Measurements from ENCODE around the gene ATG4C. TPM values are rescaled to one million over a fixed set of nuclear protein-coding genes. Genes with fewer than 3 reads are reported as not detected.
A peak's percentile ranks its signal among the peaks of the same experiment; 100 is the strongest.
"Not testable (repeated sequence)": the region's sequence is repeated elsewhere in the genome, so short reads cannot be mapped to it uniquely, and the experiment has no call there.

The ATG4C gene, protein sequence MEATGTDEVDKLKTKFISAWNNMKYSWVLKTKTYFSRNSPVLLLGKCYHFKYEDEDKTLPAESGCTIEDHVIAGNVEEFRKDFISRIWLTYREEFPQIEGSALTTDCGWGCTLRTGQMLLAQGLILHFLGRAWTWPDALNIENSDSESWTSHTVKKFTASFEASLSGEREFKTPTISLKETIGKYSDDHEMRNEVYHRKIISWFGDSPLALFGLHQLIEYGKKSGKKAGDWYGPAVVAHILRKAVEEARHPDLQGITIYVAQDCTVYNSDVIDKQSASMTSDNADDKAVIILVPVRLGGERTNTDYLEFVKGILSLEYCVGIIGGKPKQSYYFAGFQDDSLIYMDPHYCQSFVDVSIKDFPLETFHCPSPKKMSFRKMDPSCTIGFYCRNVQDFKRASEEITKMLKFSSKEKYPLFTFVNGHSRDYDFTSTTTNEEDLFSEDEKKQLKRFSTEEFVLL
- total RNA-seq: 17.3 TPM
- 6.9 TPM for polyA plus RNA-seq

DNA sequence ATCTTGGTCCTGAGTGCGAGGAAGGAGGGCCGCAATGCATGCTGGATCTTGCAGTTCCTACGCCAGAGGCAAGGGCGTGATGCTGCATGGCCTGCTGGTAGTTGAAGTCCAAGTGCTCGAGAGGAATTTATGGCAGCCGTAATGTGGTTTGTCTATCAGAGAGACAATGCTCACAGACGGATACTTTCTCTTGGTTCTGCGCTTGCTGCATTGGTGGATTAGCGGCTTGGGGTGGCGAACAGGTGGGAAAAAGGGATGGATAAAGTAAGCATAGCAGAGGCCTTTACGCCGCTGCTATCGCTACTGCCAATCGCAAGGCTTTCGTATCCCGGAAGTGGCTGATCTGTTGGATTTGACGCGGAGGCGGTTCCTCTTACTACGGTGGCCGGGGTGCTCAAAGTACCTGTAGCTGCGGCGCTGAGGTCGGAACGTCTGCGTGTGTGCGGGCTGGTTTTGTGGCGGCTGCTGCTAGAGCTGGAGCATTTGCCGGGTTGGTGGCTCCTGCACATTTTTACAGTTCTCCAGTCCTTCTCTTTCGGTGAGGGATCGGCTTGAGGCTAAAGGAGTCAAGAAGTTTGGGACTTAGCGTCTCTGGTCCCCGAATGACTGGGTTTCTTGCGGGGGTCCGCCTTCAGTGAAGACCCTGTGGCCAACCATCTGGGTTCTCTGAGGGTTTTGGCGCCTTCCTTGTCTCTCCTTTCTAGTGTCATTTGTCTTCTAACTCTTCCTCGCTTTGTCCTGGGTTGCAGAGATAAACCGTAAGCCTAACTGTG is at the start of gene ATG4C:
TSS of gene ATG4C (plus strand) at position 397 of the 773 bp plus-strand sequence. CDS start 19,655 bp downstream, outside the sequence.
- under 1% methylated on average over 38 of the region's 38 CpGs for WGBS
- peak; percentile 95 for DNase-seq (ENCODE audit: extremely low spot score)
- Histone ChIP-seq H3K36me3 (ENCODE audit: insufficient read depth) (no peaks in the 10 kb centered on the region), H3K4me1 (ENCODE audit: insufficient read depth) (no peaks in the 10 kb centered on the region), H3K27ac (ENCODE audit: low read depth) (peak within 1 kb of the TSS; percentile 61), H3K4me3 (ENCODE audit: low read depth, low read length) (peak within 1 kb of the TSS; percentile 60)

DNA sequence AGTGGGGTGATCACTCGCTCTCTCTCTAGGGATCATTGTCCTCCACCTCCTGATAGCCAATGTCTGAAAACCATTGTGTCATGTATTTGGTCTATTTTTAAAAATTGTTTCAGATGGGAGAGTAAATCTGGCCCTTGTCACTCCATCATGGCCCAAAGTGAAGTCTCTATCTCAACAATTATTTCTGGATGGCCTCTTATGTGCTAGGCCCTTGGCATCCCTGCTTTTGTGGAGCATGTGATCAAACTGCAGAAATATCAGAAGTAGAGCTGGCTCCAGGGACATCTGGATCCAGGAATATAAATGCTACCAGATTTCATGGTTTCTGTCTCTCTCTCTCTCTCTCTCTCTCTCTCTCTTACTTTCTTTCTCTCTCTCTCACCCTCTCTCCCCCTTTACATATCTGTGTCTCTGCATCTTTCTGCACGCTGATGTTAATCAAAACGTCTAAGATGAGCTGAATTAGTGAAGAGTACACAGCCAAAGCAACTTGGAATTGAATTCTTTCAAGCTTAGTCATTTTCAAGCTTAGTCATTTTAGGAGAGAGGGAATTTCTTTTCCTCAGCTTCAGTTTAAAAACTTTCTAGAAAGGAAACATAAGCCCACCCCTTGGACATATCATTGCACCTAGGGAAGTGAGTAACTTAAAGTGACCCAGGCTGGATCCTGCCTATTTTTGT is 48.3 kb upstream of the ATG4C start:
- 39% methylated on average over 3 of the region's 3 CpGs for WGBS

GRCh38 chr1:62740701-62741100 is 43.2 kb upstream of the ATG4C start:
- H3K27ac ChIP-seq (ENCODE audit: low read depth); H3K36me3 ChIP-seq (ENCODE audit: insufficient read depth); H3K4me1 ChIP-seq (ENCODE audit: insufficient read depth); H3K4me3 ChIP-seq (ENCODE audit: low read depth, low read length); DNase-seq (ENCODE audit: extremely low spot score): not testable (repeated sequence)
- WGBS: 82% methylated on average over 3 of the region's 3 CpGs

More for the DNA sequence above, 48.3 kb upstream of the ATG4C start:
- H3K4me3 ChIP-seq (ENCODE audit: low read depth, low read length): no peak overlapping the region
- DNase-seq (ENCODE audit: extremely low spot score): no peak
- H3K27ac ChIP-seq (ENCODE audit: low read depth): no peak overlapping the region
- no peaks in the 10 kb centered on the region for H3K36me3 ChIP-seq (ENCODE audit: insufficient read depth)
- no peaks in the 10 kb centered on the region for H3K4me1 ChIP-seq (ENCODE audit: insufficient read depth)

DNA sequence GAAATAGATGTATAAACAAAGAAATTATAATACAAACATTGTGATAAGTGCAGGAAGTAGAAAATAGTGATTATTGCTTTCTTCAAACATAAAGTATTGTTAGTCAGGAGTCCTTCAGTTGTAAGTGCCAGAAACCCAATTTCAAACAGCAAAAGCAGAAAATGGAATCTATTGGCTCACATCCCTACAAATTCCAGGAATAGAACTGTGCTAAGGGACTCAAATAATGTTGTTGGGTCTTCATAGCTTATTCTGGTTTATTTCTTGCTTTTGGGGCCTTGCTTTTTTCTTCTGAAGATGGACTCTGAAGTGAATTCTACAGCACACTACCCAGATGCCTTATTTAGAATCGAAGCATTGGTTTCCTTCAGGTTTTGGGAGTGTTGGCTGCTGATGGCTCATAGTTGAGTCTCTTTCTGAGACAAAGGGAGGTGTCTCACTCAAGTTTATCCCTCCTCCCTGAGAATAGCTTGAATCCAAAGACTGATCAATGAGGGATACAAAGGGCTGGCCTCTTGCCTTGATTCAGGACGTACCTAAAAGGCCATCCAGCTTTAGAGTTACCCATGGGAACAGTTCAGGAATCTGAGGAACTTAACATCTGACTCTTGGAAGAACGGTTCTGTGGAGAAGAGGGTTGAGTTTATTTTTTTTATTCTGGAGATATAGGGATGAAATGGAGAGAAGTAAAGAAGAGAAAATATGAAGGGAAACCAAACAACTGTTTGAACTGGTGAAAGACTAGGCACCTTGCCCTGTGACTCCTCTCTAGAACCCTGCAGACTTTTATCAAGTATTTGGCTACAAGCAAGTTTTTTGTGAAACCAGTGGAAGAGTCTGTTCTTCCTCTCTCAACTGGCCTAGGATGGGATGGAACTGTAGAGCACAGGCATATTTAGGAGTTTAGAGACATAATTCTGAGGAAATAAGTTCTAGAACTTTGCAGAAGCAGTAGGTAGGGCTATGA is 39.0 kb upstream of the ATG4C start:
- 36% methylated on average over 3 of the region's 3 CpGs for WGBS
- H3K36me3 ChIP-seq (ENCODE audit: insufficient read depth): no peaks in the 10 kb centered on the region
- no peaks in the 10 kb centered on the region for H3K4me1 ChIP-seq (ENCODE audit: insufficient read depth)
- no peak for DNase-seq (ENCODE audit: extremely low spot score)
- H3K4me3 ChIP-seq (ENCODE audit: low read depth, low read length): no peak overlapping the region
- no peak overlapping the region for H3K27ac ChIP-seq (ENCODE audit: low read depth)

GRCh38 chr1:62746086-62746808 is 37.7 kb upstream of the ATG4C start:
- H3K4me3 ChIP-seq (ENCODE audit: low read depth, low read length): no peak overlapping the region
- no peaks in the 10 kb centered on the region for H3K4me1 ChIP-seq (ENCODE audit: insufficient read depth)
- DNase-seq (ENCODE audit: extremely low spot score): no peak
- no peak overlapping the region for H3K27ac ChIP-seq (ENCODE audit: low read depth)
- H3K36me3 ChIP-seq (ENCODE audit: insufficient read depth): no peaks in the 10 kb centered on the region
- 63% methylated on average over 12 of the region's 12 CpGs for WGBS

DNA sequence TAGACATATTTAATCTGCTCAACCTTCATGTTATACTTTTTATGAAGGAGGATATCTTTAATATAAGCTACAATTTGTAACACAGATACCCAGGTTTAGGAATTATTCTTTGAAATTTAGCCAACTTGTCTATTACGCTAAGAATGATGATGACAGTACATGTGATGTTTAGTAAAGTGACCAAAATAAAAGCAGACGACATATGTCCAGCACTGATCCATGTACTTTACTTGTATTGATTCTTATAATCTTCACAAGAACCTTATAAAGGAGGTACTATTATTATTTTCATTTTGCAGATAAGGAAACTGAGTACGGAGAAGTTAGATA is 37.2 kb upstream of the ATG4C start:
- WGBS: 55% methylated on average over 3 of the region's 3 CpGs
- no peaks in the 10 kb centered on the region for H3K36me3 ChIP-seq (ENCODE audit: insufficient read depth)

DNA sequence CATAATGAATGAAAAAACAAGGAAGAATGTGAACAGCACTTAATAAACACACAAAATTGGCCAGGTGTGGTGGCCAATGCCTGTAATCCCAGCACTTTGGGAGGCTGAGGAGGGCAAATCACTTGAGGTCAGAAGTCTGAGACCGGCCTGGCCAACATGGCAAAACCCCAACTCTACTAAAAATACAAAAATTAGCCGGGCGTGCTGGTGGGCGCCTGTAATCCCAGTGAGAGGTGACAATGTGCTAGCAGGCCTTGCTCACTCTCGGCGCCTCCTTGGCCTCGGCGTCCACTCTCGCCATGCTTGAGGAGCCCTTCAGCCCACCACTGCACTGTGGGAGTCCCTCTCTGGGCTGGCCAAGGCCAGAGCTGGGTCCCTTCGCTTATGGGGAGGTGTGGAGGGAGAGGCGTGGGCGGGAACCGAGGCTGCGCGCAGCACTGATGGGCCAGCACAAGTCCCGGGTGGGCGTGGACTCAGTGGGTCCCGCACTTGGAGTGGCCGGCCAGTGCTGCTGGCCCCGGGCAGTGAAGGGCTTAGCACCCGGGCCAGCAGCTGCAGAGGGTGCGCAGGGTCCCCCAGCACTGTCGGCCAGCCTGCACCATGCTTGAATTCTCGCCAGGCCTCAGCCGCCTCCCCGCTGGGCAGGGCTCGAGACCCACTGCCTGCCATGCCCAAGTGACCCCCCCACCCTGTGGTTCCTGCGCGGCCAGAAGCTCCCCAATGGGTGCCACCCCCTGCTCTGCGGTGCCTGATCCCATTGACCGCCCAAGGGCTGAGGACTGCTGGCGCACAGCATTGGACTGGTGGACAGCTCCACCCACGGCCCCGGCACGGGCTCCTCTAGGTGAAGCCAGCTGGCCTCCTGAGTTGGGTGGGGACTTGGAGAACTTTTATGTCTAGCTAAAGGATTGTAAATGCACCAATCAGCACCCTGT is 30.6 kb upstream of the ATG4C start:
- no peaks in the 10 kb centered on the region for H3K4me1 ChIP-seq (ENCODE audit: insufficient read depth)
- no peaks in the 10 kb centered on the region for H3K36me3 ChIP-seq (ENCODE audit: insufficient read depth)
- H3K4me3 ChIP-seq (ENCODE audit: low read depth, low read length): no peak overlapping the region
- DNase-seq (ENCODE audit: extremely low spot score): no peak
- no peak overlapping the region for H3K27ac ChIP-seq (ENCODE audit: low read depth)
- 96% methylated on average over 35 of the region's 35 CpGs for WGBS

More for the DNA sequence above, 37.2 kb upstream of the ATG4C start:
- DNase-seq (ENCODE audit: extremely low spot score): no peak
- Histone ChIP-seq H3K4me1 (ENCODE audit: insufficient read depth) (no peaks in the 10 kb centered on the region), H3K4me3 (ENCODE audit: low read depth, low read length) (no peak overlapping the region), H3K27ac (ENCODE audit: low read depth) (no peak overlapping the region)

GRCh38 chr1:62754938-62755337 is 29.0 kb upstream of the ATG4C start:
- not testable (repeated sequence) for H3K36me3 ChIP-seq (ENCODE audit: insufficient read depth); H3K4me3 ChIP-seq (ENCODE audit: low read depth, low read length); H3K4me1 ChIP-seq (ENCODE audit: insufficient read depth); DNase-seq (ENCODE audit: extremely low spot score); H3K27ac ChIP-seq (ENCODE audit: low read depth)
- 89% methylated on average over 13 of the region's 13 CpGs for whole genome bisulfite sequencing

GRCh38 chr1:62756255-62756884 is 27.6 kb upstream of the ATG4C start:
- H3K27ac ChIP-seq (ENCODE audit: low read depth); DNase-seq (ENCODE audit: extremely low spot score); H3K4me1 ChIP-seq (ENCODE audit: insufficient read depth); H3K36me3 ChIP-seq (ENCODE audit: insufficient read depth); H3K4me3 ChIP-seq (ENCODE audit: low read depth, low read length): not testable (repeated sequence)
- 86% methylated on average over 5 of the region's 5 CpGs for WGBS

DNA sequence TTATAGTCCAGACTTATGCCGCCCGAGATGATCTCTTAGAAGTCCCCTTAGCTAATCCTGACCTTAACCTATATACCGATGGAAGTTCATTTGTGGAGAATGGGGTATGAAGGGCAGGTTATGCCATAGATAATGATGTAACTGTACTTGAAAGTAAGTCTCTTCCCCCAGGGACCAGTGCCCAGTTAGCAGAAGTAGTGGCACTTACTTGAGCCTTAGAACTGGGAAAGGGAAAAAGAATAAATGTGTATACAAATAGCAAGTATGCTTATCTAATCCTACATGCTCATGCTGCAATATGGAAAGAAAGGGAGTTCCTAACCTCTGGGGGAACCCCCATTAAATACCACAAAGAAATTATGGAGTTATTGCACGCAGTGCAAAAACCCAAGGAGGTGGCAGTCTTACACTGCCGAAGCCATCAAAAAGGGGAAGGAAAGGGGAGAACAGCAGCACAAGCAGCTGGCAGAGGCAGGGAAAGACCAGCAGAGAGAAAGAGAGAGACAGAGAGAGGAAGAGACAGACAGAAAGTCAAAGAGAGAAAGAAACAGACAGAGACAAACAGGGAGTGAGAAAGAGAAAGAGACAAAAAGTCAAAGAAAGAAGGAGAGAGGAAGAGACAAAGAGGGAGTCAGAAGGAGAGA is 24.6 kb upstream of the ATG4C start:
- not testable (repeated sequence) for H3K27ac ChIP-seq (ENCODE audit: low read depth); H3K36me3 ChIP-seq (ENCODE audit: insufficient read depth); H3K4me1 ChIP-seq (ENCODE audit: insufficient read depth); H3K4me3 ChIP-seq (ENCODE audit: low read depth, low read length); DNase-seq (ENCODE audit: extremely low spot score)
- WGBS: 87% methylated on average over 5 of the region's 5 CpGs
